Hematopoietic multipotent progenitor cell treated with erythropoietin and hydrocortisone succinate and interleukin-3 and kit ligand, for 15 days (in vitro differentiated cells): ENCODE data around the gene GNAZ.
A peak's percentile ranks its signal among the peaks of the same experiment; 100 is the strongest.

Experiments
- DNase-seq: peaks from one replicate; pipeline ENCODE4 v3.0.0-alpha.2; 2015; ENCODE audit warnings: low spot score

Gene GNAZ

DNA sequence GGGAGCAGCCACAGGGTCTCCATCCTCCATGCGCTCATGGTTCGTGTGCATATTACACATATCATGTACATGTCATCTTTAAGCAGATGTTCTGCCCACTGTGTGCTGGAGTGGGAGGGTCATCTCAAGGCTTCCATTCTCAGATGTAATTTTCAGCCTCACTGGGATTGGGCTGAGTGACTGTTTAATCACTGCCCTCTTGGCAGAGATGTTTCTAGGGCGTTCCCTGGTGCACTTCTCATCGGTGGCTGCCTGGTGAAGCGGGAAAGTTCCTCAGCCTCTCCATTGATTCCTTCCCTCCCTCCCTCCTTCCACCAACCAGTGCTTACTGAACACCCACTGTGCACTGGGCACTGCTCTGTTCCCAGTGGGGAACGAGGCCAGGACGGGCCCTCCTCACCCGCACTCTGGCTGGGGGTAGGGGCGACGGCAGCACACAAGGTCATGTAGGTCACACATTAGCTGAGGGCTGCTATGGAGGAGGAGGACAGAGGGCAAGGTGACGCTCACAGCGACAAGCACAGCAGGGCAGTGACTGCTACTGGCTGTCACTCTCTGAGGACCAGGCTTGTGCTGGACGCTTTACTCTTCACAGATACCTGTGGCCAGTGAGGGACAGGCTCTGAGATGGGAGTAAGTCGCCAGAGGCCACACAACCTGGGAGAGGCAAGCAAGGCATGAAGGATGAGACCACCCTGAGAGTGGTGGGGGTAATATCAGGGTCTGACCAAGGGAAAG lies 22.9 kb downstream of the GNAZ start:
- DNase-seq: no peak

DNA sequence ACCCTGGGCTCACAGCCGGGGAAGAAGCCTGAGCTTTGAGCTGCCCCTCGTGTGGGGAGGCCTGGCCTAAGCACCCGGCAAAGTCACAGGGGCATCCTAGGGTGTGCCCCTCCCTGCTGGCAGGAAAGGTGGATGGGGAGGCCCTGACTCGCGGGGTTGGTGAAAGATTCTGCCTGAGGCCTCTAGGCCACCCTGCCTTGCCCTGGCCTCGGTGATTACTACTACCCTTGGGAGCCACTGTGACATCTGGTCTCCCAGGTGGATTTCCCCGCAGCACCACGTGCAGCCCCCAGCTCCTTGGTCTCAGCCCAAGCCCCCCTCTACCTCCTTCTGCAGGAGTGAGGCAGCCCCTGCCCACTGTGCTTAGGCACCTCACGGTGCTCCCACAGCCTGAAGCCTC lies 23.9 kb downstream of the GNAZ start:
- no peak for DNase-seq

- no peak for DNase-seq
Observed at GRCh38 chr22:23094695-23095681, 24.7 kb downstream of the GNAZ start.

- no peak for DNase-seq
Observed at GRCh38 chr22:23095733-23096342, 25.5 kb downstream of the GNAZ start.

DNA sequence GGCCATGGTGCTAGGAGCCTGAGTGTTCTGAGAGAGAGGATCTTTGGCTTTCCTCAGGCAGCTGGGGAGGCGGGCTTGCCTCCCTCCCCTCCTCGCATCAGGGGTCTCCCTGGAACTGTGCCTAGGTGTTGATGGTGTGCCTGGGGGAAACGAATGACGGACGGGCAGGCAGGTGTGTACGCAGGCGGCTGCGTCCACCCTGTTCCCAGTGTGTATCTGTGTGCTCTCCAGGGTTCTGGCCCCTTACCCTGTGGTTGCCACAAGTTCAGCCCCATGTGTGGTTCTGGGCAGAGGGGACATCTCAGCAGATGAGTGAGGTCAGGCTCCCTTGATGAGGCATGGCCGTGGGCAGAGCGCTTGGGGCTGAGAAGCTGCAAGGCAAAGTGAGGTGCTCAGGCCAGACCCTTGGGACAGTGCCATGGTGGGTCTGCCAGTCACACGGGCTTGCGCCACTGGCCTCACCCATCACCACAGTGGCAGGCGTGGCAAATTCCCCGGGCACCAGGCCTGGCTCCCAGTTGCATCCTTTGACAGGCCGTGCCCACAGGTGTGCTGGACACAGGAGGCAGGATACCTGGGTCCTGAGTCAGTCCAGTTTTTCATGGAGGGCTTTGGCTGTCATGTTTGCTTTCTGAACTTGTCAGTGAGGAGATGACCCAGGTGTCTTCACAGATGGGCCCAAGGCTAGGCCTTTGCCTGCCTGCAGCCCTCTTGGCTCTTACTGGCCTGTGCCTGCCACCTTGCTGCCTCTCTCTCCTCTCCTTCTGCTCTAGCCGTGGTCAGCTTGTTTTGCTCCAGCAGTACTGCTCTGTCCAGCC lies 27.3 kb downstream of the GNAZ start:
- no peak for DNase-seq

- DNase-seq: no peak
Observed at GRCh38 chr22:23098230-23098705, 27.9 kb downstream of the GNAZ start.

DNA sequence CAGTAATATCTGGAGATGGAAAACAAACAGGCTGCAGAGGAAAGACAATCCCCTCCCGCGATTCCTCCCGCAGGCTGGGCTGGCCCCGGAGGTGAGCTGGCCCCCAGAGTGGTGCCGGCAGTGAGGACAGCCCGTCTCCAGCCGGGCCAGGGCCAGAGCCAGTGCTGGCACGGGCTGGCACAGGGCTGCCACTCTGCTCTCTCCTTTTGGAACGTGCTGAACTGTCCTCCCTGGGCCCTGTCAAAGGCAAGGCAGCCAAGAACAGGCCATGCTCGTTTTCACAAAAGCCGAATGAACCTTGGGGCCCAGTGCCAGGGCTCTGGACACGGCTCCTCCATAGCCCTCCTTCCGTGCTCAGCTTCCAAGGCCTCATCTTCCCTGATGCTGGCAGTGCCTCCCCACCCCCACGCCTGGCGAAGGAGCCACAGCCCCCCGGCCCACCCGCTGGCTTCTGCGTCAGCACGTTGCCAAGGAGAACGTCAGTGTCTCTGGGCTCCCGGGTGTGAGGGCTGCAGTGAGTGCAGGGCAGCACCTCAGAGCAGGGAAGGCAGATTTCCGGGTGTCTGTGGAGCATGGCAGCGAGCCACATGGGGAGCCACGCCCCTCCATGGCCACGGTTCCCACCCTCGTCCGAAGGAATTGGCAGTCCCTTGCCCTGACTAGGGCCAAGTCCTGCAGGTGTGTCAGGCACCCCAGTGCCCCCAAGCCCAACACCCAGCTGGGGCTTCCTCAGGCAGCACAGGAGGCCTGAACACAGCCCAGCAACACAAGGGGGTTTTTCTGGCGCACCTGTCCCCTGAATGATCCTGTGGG lies 28.6 kb downstream of the GNAZ start:
- peak; percentile 36 for DNase-seq

DNA sequence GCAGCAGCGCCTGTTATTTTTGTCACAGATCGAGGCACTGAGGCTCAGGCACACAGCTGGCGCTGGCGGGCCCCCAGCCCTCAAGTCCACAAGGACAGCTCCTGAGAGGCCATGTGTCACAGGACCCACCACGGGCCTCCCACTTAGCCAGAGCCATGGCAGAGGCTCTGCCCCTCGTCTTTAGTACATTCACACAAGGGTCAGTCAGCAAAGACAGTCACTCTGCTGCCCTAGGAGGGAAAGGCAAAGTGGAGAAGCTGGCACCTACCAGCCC lies 29.1 kb downstream of the GNAZ start:
- no peak for DNase-seq

GRCh38 chr22:23100124-23100801 lies 29.9 kb downstream of the GNAZ start:
- no peak for DNase-seq

GRCh38 chr22:23101524-23101923 lies 31.2 kb downstream of the GNAZ start:
- DNase-seq: no peak

DNA sequence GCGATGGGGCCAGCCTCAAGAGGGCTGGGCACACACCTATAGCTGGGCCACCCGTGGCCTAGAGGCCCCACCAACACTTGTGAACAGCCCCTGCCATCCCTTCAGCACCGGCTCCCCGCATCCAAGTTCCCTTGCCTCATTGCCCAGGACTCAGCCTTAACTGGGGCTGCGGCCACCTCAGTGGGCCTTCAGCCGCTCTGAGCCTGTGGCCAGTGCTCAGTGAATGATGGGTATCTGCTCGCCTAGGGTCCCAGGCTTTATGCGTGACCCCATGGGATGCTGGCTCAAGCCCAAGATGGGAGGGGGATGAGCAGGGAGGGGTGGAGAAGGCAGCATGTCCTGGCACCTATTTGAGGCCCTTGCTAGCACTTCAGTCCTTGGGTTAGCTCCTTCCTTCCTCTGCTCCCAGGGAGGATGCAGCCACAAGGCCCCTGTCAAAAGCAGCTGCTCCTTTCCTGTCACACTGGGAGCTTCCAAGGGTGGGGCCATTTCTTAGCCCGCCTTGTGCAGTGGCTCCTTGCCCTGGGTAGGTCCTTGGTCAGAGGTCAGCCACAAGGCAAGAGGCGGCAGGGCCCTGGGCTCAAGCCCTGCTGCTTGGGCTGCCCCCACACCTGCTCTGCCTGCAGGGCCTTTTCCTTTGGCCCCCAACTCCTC lies 31.8 kb downstream of the GNAZ start:
- no peak for DNase-seq

GRCh38 chr22:23102776-23103175 lies 32.5 kb downstream of the GNAZ start:
- no peak for DNase-seq

- DNase-seq: no peak
Observed at GRCh38 chr22:23103199-23103954, 33.1 kb downstream of the GNAZ start.

GRCh38 chr22:23104187-23104971 lies 34.1 kb downstream of the GNAZ start:
- no peak for DNase-seq

DNA sequence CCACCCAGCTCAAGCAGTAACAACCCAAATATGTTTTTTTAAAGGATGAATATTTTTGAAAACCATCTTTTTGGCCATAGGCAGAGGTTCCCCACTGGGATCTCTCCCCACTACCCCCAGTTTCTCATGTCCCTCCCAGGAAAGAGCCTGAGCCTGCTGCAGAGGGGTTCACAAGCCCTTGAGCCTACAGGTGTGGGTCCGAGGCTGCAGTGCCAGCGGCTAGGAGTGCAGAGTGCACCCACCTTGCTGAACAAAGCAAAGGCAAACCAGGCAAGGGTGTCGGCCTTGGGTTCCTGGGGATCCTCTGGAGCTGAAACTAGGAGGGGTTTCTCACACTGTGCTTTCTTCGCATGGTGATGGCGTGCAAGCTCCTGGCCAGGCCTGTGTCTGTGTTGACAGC lies 35.0 kb downstream of the GNAZ start:
- DNase-seq: no peak

DNA sequence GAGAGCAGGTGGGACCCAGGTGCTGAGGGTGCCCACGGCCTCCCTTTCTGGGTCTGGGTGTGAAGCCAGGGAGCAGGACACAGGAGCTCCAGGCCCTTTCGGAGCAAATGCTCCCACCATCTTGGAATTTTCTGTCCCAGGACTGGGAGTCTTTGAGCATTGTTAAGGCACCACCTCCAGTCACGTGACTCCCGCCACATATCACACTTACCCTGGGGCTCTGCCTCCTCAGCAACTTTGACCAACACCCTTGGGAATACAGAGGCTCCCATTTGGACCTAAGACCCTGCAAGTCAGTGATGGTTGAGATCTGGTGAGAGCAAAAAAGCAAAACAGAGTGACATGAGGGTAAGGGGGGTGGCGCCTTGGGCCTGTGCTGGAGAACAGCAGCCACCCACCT lies 35.6 kb downstream of the GNAZ start:
- no peak for DNase-seq

- peak; percentile 56 for DNase-seq
Observed at GRCh38 chr22:23106344-23106743, 36.0 kb downstream of the GNAZ start.

- peak; percentile 94 for DNase-seq
Observed at GRCh38 chr22:23106906-23107367, 36.6 kb downstream of the GNAZ start.
